ENCODE data around the gene FGF12.
"Not testable (repeated sequence)": the region's sequence is repeated elsewhere in the genome, so short reads cannot be mapped to it uniquely, and the experiment has no call there.

FGF12 gene

DNA sequence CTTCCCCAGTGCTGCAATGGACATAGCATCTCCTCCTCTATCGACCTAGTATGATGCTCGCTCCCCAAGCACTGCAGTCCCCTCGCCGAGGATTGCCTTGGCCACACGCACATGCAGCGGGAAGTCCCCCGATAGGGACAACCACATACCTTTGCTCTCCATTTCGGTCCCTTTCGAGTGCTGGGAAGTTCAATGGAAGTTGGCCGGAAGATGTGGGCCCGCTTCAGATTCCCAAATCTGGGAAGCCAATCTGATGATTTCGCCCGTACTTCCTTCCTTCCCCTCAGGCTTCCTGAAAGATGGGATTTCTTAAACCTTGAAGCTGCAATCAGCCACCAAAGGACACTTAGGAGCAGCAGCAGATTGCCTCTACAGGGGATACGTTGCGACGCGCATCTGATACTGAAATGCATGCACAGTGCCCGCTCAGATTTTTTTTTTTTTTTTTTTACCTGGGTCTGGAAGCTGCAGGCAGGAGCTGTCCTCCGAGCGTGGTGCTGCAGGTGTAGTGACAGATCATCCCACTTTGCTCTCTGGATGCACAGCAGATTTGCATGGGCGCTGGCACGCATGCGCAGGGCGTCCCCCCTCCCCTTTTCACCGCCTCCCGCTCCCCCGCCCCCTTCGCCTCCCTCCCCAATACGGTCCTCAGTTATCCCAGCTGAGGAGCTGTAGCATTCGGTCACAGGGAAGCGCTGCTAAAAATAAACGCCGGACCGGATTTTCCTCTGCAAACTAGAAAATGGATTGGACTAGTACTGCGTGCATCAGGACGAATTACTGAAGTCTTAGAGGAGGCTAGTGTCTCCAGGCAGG lies at the start of gene FGF12:
Gene FGF12, minus strand, starts transcription at position 510 of the 816 bp plus-strand sequence.
- DNase-seq (ENCODE audit: low read depth in 2 of 2) = no peak

DNA sequence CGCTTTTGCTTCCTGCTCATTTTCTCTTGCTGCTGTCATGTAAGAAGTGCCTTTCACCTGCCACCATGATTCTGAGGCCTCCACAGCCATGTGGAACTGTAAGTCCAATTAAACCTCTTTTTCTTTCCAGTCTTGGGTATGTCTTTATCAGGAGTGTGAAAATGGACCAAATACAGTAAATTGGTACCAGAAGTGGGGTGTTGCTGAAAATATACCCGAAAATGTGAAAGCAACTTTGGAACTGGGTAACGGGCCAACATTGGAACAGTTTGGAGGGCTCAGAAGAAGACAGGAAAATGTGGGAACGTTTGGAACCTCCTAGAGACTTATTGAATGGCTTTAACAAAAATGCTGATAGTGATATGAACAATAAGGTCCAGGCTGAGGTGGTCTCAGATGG lies 47.0 kb upstream of the FGF12 start:
- DNase-seq (ENCODE audit: low read depth in 2 of 2) = not testable (repeated sequence)

DNA sequence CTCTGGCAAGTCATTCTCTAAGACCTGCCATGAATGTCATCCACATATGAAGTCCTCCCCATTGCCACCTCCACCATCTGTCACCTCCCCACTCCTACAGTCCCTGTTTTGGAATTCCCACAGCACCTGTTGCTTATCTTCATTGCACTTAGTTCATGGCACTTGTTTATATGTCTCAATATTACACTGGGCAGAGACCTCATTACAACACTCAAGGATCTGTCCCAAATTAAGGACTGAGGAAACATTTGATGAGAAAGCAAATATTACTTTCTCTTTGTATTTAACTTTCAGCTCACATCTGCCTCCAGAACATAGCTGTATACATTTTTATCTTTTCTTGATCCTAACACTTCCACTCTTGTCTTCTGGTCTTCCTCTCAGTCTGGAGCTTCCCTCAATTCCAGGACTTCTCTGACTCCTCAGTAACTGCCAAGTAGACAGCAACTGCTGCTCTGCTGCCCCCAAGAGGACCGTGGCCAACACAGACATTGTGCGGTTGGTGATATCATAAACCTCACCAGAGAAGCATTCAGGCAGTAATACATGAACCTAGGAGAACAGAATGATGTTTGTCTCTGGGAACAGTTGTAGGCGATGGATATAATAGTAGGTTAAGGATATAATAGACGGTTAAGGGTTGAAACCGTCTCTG lies 45.0 kb upstream of the FGF12 start:
- no peak for DNase-seq (ENCODE audit: low read depth in 2 of 2)

GRCh38 chr3:192758654-192759053 lies 31.3 kb upstream of the FGF12 start:
- no peak for DNase-seq (ENCODE audit: low read depth in 2 of 2)

GRCh38 chr3:192751148-192751547 lies 23.8 kb upstream of the FGF12 start:
- DNase-seq (ENCODE audit: low read depth in 2 of 2) = no peak

- DNase-seq (ENCODE audit: low read depth in 2 of 2) = no peak
These were observed 22.9 kb upstream of the FGF12 start for GRCh38 chr3:192750201-192750600.

DNA sequence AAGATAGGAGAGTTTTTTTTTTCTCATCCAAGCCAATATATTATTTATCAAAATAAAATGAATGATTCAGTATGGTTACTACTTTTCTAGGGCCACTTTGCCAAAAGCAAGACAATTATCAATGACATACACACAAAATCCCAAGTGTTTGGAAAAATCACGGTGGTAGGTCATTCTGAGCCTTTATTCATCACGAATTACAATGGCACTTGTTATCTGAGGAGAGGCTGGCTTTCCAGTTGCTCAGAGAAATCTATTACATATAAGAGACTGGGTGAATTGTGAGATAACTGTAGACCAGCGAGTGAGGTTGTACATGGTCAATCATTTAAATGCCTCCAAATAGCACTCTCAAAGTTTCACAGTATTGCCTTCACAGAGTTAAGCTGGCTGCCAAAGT lies 20.4 kb upstream of the FGF12 start:
- no peak for DNase-seq (ENCODE audit: low read depth in 2 of 2)

DNA sequence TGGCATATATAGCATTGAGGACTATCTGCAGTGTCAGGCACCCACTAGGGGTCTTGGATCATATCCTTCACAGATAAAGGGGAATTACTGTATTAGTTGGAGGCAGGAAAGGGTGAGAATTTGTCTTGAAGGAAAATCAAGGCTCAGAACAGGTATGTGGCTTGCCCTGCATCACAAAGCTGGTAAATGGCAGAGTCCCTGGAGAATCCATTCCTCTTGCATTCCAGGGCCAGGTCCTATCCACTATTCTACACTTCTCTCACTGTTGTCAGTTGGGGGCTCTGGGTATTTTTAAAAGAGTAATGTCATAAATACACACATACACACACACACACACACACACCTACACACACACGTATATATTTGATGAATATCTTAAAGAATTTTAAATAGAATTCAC lies 19.8 kb upstream of the FGF12 start:
- DNase-seq (ENCODE audit: low read depth in 2 of 2) = no peak

DNA sequence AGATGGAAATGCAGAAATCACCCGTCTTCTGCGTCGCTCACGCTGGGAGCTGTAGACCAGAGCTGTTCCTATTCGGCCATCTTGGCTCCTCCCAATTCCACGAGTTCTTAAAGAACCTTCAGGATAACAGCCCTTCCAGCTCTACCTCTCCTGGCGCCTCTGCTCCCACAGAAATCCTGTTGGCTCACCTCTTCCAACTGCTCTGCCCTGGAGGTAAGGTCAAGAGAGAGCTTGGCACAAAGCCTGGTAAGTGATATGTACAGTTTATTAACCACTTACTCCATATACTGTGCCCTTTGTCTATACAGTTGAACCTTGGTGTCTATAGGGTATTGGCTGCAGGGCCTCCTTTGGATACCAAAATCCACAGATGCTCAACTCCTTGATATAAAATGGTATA lies 17.8 kb upstream of the FGF12 start:
- no peak for DNase-seq (ENCODE audit: low read depth in 2 of 2)

DNA sequence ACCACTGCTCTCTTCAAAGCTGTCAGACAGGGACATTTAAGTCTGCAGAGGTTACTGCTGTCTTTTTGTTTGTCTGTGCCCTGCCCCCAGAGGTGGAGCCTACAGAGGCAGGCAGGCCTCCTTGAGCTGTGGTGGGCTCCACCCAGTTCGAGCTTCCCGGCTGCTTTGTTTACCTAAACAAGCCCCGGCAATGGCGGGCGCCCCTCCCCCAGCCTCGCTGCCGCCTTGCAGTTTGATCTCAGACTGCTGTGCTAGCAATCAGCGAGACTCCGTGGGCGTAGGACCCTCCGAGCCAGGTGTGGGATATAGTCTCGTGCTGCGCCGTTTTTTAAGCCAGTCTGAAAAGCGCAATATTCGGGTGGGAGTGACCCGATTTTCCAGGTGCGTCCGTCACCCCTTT lies 17.3 kb upstream of the FGF12 start:
- DNase-seq (ENCODE audit: low read depth in 2 of 2) = not testable (repeated sequence)

- DNase-seq (ENCODE audit: low read depth in 2 of 2) = no peak
These were observed 10.2 kb upstream of the FGF12 start for GRCh38 chr3:192737506-192737905.

- no peak for DNase-seq (ENCODE audit: low read depth in 2 of 2)
These were observed 3.9 kb upstream of the FGF12 start for GRCh38 chr3:192731233-192731632.

GRCh38 chr3:192726385-192726784 lies 956 bp downstream of the FGF12 start:
- DNase-seq (ENCODE audit: low read depth in 2 of 2) = no peak

DNA sequence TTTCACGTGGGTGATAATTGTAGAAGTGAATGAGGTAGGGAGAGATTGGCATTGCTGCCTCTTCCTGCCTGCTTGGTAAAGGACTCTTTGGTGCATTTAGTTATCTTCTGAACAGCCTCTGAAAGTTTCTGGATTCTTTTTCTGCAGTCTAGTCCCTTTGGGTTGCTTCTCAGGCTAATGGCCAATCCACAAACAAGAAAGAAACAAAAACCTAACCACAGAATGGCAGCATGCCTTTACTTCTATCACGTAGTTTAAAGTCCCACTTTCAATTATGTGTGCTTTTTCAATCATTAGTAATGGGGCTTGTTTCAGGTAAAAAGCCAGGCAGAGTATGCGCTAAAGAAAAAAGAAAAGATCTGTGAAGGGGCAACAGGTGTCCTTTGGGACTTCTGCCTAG lies 7.4 kb downstream of the FGF12 start:
- DNase-seq (ENCODE audit: low read depth in 2 of 2) = no peak

- no peak for DNase-seq (ENCODE audit: low read depth in 2 of 2)
These were observed 9.2 kb downstream of the FGF12 start for GRCh38 chr3:192718156-192718555.

DNA sequence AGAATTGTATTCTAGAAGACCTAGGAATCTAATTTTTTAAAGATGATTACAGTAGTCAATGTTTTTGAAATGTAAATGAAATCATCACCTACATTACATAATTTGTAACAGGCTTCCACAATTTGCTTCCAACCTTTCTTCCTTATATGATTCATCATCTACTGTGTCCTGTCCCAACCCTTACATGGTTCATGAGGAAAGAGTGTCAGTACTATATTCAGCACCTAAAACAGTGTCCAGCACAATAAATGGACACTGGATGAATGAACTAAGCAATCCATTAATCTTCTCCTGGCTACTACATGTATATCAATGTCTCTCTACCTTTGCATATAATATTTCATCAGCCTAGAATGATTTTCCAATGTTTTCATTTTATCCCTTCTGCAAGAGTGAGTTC lies 12.2 kb downstream of the FGF12 start:
- DNase-seq (ENCODE audit: low read depth in 2 of 2) = no peak

DNA sequence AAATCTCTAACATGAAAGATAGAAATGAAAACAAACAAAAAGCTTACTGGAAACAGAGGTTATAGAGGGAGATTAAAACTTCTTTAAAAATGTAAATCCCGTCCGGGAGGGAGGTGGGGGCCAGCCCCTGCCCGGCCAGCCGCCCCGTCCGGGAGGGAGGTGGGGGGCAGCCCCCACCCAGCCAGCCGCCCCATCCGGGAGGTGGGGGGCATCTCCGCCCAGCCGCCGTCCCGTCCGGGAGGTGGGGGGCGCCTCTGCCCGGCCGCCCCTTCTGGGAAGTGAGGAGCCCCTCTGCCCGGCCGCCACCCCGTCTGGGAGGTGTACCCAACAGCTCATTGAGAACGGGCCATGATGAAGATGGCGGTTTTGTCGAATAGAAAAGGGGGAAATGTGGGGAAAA lies 16.2 kb downstream of the FGF12 start:
- not testable (repeated sequence) for DNase-seq (ENCODE audit: low read depth in 2 of 2)

DNA sequence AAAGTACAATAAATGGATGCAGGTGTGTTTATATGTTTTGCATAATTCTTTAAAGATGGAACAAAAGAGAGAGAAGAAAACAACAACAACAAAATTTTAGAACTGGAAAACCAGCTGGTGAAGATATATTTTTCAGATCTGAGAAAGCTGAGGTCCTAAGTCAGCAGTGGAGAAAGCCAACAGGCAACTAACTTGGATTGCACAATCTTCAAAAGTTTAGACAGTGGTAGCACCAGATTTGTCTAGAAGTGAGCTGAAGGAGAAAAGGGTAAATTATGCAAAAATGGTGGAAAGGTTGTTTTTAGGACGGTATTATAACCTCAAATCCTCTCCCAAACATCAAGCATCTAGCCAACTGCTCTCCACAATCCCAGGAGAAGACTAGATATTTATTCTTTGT lies 17.0 kb downstream of the FGF12 start:
- DNase-seq (ENCODE audit: low read depth in 2 of 2) = no peak

DNA sequence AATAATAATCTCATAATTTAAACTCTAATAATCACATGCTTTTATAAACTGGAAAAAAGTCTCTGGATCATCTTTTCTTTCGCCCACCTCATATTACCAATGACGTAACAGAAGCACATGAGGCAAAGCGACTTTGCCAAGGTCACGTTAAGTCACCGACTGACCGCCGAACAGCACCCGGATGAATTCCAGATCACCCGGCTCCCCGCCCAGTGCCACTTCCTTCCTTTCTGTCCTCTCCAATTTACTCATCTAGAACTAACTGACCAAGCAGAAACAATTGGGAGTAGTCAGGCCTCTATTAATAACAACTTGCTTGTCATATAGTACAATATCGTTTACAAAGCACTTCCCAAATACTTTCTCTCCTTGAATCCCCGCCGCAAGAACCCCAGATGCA lies 21.1 kb downstream of the FGF12 start:
- no peak for DNase-seq (ENCODE audit: low read depth in 2 of 2)

DNA sequence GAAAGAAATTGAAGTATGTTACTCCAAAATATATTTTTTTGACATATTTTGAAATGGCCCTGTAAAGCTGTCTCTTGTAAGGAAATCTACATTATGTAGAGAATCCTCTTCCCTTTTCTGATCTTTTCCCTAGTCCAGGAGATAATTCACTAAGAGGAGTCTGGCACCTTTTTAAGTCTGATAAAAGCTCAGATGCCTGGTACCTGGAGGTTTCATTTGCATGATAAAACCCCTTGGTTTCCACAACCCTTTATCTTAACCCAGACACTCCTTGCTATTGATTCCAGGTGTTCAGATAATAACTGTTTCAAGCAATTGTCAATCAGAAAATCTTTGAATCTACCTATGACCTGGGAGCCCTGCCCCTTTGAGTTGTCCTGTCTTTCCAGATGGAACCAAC lies 26.5 kb downstream of the FGF12 start:
- DNase-seq (ENCODE audit: low read depth in 2 of 2) = no peak

- no peak for DNase-seq (ENCODE audit: low read depth in 2 of 2)
These were observed 30.3 kb downstream of the FGF12 start for GRCh38 chr3:192696943-192697587.

GRCh38 chr3:192687488-192688152 lies 39.7 kb downstream of the FGF12 start:
- DNase-seq (ENCODE audit: low read depth in 2 of 2) = no peak
